ENCODE results near the gene PRIMPOL.

GRCh38 chr4:184729946-184730345 is 80.4 kb downstream of the PRIMPOL start:
- TF ChIP-seq YY1 (IDR thresholded peaks at IDR 0.05; ENCODE audit: insufficient read depth, insufficient read length) (no peak), SUZ12 (IDR thresholded peaks at IDR 0.05; ENCODE audit: extremely low read depth, insufficient read depth, insufficient read length) (no peak)

All from NT2/D1 (cell line).